GM19025 (cell line): ENCODE data around the gene EML1.
"Not testable (repeated sequence)": the region's sequence is repeated elsewhere in the genome, so short reads cannot be mapped to it uniquely, and the experiment has no call there.

ENCODE experiments used
- ATAC-seq: cut with Tn5 transposase; IDR thresholded peaks from one replicate; pipeline ENCODE4 v1.9.1; 2021; ENCODE audit warnings: mild to moderate bottlenecking, low read depth, moderate library complexity; ENCODE audit not compliant: unreplicated experiment

Gene EML1

GRCh38 chr14:99755068-99755405 lies 38.2 kb upstream of the EML1 start:
- ATAC-seq = no peak

DNA sequence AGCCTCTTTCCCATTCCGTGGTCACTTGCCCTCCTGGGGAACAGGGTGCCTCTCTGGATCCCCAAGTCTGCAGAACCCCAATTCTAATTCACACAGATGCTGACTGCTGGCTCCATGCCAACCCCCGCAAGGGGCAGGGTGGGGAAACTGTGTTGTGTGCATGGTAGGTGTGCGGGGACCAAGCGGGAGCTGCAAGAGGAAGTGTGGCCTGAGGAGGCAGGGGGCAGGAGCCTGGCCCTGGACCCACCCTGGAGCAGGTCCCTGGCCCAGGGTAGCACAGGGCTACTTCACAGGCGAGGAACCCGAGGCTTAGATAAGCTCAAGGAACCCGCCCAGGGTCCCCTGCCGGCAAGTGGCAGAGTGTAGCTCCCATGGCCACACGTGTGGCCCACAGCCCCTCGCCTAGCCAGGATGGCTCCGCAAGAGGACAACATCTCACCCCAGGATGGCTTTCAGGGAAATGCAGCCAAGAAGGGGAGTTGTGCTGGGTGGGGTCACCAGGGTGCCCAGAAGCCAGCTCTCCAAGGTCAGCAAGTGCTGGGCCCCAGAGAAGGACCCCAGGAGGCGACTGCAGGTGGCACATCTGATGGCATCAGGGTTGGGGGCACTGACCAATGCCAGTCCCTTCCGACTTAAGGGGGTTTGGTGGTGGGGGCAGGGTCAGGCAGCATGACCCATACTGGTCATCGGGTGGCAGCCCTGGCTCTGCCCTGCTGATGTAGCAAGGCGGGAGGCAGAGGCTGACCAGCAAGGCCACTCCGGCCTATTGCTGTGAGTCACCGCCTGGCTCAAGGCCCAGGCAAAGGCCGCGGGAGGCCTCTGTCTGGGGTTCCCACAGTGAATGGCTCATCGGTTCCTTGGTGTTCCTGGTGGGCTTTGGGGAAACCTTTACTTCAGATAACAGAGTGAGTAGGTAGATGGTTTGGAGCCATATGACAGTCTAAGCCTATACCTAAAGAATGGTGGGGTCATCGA lies 37.3 kb upstream of the EML1 start:
- ATAC-seq = no peak

GRCh38 chr14:99756796-99757195 lies 36.4 kb upstream of the EML1 start:
- no peak for ATAC-seq

DNA sequence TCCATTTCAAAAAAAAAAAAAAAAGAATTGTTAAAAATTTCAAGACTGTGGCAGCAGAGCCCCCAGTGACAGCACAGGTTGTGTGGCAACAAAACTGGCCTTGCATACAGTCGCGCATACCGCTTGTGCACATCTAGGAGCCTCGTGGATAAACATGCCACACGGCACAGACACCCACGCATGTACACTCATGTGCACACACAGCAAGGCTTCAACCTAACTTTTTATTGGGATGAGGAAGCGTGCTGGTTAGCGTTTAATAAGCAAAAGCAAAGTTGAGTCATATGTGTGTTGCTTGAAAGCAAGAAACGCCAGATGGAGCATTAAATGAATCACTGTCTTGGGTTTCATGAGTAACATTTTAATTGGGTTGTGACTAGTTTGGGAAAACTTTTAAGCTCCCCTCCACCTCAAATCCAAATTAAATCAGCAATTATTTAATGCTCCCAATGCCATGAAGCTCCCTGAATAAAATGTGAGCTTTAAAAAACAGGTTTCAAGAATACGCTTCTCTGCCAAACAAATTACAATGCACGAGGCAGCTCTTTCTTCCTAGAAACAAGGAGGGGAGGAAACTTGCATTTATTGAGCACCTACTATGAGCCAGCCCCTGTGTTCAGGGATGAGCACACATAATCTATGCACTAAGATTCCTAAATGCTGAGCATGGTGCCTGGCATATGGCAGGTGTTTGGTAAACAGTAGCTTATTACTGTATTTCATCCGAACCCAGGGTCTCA lies 35.7 kb upstream of the EML1 start:
- ATAC-seq = no peak

- no peak for ATAC-seq
These were observed 34.9 kb upstream of the EML1 start for GRCh38 chr14:99758121-99758821.

DNA sequence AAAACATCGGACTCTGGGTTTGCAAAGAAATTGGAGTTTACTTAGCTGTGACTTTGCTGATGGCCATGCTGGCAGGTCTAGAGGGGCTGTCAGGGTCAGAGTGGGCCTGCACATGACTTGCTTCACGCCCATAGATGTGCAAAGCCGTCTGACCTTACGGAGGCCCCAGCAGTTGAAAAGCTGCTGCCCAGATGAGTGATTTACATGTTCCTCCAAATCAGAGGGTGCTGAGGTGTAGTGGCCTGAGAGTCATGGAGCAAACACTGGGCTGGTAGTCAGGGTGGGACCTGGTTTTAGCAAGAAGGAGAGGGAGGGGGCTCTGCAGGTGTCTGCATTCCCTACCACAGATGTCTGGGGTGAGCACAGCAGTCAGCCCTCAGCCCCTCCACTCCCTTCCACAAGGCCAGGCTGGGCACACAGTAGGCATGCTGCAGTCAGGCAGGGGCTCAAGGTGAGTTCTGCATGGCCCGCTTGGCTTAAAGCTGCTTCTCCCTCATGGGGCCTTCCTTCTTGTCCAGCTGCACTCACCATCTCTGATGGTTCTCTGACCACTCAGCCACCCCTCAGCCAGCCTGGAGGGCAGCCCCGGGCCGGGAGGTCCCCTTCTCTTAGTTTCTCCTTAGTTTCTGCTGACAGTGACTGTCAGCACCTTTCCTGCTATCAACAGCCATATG lies 34.2 kb upstream of the EML1 start:
- ATAC-seq = no peak

GRCh38 chr14:99759546-99759925 lies 33.7 kb upstream of the EML1 start:
- ATAC-seq = no peak

DNA sequence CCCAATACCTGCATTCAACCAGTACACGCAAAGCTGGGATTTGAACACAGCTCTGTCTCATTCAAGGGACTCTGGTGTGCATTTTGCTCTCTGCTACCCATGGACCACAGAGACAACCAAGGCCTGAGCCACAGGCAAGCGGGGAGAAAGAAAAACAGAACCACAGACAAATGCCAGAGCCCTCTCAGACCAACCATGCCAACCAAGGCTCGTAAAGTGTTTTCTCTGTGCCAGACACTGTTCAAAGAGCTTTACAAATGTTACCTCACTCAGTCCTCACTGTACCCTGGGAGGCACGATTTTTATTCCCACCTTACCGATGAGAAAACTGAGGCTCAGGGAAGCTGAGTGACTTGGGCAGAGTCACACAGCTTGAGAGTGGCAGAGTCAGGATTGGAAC lies 32.4 kb upstream of the EML1 start:
- no peak for ATAC-seq

DNA sequence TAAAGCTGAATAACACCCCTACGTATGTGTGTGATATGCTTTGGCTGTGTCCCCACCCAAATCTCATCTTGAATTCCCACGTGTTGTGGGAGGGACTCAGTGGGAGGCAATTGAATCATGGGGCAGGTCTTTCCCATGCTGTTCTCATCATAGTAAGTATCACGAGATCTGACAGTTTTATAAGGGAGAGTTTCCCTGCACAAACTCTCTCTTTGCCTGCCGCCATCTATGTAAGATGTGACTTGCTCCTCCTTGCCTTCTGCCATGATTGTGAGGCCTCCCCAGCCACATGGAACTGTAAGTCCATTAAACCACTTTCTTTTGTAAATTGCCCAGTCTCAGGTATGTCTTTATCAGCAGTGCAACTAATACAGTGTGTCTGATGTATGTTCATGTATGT lies 30.3 kb upstream of the EML1 start:
- ATAC-seq = not testable (repeated sequence)

DNA sequence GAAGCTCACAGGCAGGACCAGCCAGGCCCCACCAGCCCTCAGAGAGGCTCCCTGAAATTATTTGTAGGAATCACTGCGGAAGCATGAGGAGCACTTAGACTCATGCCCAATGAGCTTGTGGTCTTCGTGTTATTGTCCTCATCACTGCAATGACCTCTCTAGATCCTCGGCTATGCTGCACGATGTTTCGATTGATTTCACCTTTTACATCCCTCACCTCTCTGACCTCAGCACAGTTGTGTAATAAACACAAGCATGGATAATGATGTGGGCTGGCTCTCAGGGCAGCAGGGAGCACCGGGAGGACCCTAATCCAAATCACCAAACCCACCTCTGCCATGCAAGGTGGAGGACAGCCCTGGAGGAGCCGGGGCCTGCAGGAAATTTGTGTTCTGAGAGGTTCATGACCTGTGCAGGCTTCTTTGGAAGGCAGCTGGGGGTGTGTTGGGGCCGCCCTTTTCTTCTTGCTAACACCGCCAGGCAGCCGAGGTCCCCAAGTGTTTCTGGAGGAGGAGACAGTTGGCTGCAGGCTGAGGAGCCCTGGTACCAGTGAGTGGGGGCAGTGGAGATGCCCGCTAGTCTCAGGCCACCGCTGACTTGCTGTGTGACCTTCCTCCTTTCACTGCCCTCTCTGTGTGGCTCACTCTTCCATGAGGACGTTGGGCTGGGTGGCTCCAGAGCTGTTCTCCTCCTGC lies 29.5 kb upstream of the EML1 start:
- no peak for ATAC-seq

DNA sequence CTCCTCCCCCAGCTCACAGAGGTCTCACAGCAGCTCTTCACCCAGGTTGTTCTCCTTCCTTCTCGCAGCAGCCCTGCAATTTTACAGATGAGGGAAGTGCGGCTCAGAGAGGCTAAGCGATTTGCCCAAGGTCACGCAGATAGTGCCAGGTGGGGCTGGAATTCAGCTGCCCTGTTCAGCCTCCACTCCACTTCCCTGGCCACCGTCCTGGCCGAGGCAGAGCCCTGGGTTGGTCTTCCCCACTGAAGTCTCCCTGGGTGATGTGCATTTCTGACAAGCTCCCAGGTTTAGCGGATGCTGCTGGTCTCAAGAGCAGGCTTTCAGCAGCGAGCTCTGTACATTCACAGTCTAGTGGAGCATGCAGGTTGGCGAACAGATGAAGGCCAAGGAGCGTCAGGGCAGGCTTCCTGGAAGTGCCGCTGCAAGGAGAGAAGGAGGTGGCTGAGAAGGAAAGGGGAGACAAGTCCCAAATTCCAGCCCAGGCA lies 28.9 kb upstream of the EML1 start:
- ATAC-seq = no peak

- no peak for ATAC-seq
These were observed 24.8 kb upstream of the EML1 start for GRCh38 chr14:99768381-99768780.

GRCh38 chr14:99769123-99769522 lies 24.1 kb upstream of the EML1 start:
- ATAC-seq = no peak

DNA sequence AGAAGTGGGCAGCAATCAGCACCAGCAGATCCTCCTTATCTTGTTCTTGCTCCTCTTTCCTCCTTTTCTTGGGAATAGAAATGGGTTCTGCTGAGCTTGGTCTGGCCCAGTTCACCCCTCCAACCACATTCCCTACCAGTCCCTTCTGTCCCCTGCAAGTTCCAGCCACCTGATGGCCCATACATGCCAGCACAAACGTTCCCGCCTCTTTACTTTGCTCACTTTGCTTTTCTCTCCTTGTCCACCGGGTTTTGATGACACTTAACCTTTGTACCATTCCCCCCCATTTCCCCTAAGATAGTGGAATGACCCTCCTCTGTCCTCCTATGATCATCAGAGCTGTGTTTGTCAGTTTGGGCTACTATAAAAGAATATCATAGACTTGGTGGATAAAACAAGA lies 23.4 kb upstream of the EML1 start:
- ATAC-seq = no peak

DNA sequence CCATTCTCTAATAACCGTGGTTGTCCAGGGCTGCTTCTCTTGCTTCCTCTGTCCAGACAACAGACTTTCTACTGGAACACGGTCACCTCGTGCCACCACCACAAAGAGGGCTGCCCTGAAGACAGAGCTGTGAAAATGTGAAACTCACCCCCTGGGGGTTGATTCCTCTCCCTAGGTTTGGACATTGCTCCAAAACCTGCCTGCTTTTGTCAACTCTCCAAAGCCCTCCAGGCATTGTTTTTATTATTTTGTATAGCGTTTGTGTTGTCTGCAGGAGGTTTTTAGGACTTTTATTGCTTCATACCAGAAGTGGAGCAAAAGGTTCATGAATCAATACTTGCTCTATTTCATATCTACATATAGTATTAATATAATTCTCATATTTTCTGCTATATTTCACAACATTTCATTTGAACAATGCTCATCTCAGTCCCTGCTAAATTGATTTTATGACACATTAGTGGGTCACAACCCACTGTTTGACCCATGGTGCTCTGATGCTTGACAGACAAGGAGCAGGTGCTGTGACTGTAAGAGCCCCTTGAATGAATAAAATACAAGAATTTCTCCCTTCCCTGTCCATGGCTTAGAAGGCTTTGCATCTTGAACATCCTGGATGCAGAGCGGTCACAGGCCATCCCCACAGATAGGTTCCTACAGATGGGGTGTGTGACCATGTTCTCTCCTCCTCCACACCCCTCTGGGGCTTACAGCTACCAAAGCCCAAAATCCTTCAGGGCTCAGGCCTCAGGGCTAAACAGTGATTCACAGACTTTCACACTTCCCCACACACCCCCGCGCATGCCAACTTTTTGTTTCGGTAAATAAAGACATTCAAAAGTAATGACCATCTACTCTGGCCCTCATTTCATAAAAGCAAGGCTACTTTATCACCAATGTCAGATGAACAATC lies 20.6 kb upstream of the EML1 start:
- ATAC-seq = no peak

DNA sequence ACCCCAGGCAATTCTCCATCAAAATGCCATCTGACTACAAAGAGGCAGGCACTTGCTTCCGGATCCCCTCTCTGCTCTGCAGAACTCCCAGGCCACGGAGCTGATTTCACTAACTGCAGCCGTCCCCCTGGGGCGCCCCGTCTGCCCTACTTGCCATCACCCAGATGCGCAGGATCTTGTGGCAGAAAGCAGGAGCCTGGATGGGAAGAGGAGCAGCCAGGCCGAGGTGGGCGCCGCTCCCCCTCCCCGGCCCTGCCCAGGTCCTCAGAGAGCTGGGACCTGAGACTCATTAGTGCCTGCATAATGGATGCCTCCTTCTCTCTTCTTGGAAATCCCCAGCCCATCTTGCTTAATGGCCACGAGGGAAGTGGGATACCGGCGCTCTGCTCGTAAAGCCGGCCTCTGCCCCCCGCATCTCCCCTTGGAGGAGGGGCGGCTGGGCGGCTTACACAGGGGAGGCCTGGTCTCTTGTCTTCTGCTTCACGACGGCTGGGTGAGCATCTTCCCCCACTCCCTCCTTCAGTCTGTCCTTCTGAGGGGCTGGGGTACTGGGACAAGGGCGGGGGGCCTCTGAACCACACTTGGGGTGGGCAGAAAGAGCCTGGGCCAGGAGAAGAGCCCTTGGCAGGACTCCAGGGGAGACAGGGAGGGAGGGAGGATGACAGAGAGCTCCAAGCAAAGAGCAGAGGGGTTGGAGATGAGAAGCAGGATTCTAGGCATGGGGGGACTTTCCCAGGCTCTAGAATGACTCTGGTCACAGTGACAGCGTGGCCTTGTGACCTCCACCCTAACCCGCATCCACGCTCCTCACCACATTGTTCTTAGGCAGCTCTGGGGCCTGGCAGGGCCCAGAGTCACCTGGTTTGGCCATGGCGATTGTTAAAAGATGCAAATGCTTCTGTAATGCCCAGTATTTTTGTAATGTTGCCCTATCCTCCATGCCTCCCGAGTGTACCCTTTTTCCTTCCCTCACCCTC lies 19.4 kb upstream of the EML1 start:
- ATAC-seq = no peak

DNA sequence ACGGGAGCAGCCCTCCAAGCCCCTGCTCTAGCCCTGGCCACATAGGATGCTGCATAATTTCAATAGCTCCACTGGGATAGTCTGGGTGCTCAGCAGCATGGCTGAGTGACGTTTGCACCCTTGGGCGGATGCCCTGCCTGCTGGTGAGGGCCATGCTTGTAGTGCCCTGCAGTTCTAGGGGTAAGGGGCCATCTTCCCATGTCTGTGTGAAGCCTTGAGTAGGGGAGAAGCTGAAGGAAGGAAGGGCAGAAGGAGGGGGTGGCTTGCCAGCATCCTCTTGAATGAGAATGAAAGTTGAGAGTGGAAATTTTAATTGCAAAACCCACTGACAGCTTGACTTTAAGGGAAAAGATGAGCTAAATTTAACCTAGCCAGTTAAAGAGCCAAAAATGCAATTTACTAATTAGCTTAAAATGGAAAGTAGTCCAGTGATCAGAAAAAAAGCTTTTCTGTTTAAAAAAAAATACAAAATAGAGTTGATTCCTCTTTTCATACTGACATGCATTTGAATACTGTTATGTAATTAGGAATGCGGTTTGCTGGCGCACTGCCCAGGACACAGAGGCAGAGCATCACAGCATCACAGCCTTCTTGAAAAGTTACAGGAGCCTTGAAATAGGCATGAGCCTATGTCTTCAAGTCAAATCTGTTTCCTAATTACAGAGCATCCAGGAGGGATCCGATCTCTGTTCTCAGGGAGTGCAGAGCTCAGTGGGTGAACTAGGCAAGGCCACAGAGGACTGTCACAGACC lies 18.5 kb upstream of the EML1 start:
- ATAC-seq = no peak
